SU-DHL-6 (cell line): ENCODE measurements around the gene PHF13.

ENCODE experiments used
- EZH2phosphoT487 ChIP-seq: fragments of 200-600 bp; sonication (generic), shearing (Covaris generic); conservative IDR thresholded peaks from 2 replicates; pipeline ENCODE4 v1.6.1; 2018; ENCODE audit warnings: mild to moderate bottlenecking, antibody characterized with exemption, low read length, moderate library complexity, mixed read lengths
- TF ChIP-seq, protein P1 (sequence below): fragments of 200-600 bp; sonication (generic); IDR thresholded peaks from one replicate; pipeline ENCODE4 v1.5.1; 2017; ENCODE audit warnings: antibody characterized with exemption, mild to moderate bottlenecking, low read length, moderate library complexity; ENCODE audit not compliant: insufficient read depth, poor library complexity, severe bottlenecking

DNA sequence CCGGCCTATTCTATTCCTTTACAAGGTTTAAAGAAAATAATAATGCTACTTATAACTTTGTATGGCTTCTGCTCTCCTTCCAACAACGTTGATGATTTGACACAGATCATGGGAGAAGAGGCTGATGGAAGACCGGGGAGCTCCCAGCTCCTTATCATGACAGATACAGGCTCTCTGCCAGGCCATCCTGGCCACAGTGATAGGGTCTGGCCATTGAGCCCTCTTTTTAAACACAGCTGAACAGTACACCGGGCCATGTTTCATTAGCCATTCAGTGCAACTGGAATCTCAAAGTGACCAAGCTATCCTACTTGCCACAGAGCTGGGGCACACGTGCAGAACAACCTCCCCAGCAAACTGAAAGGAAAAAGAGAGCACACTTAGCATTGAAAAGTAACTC lies 53.2 kb downstream of the PHF13 start:
- TF ChIP-seq, protein P1, sequence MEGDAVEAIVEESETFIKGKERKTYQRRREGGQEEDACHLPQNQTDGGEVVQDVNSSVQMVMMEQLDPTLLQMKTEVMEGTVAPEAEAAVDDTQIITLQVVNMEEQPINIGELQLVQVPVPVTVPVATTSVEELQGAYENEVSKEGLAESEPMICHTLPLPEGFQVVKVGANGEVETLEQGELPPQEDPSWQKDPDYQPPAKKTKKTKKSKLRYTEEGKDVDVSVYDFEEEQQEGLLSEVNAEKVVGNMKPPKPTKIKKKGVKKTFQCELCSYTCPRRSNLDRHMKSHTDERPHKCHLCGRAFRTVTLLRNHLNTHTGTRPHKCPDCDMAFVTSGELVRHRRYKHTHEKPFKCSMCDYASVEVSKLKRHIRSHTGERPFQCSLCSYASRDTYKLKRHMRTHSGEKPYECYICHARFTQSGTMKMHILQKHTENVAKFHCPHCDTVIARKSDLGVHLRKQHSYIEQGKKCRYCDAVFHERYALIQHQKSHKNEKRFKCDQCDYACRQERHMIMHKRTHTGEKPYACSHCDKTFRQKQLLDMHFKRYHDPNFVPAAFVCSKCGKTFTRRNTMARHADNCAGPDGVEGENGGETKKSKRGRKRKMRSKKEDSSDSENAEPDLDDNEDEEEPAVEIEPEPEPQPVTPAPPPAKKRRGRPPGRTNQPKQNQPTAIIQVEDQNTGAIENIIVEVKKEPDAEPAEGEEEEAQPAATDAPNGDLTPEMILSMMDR = no peak
- no peak for TF ChIP-seq EZH2phosphoT487
